Ectodermal cell (in vitro differentiated cells): ENCODE data around the gene LRRC42.

Experiments
- H3K27ac ChIP-seq: 2 replicates; pipeline ENCODE4 v1.7.0; 2013; ENCODE audit warnings: mild to moderate bottlenecking, low read depth, low read length; ENCODE audit not compliant: insufficient read depth, poor library complexity, severe bottlenecking
- H3K27me3 ChIP-seq: 2 replicates; pipeline ENCODE4 v1.7.0; 2013; ENCODE audit warnings: mild to moderate bottlenecking, low read length; ENCODE audit not compliant: insufficient read depth, control insufficient read depth, poor library complexity, severe bottlenecking
- H3K36me3 ChIP-seq: one replicate; pipeline ENCODE4 v1.7.0; 2013; ENCODE audit warnings: low read length; ENCODE audit not compliant: control insufficient read depth, insufficient read depth
- H3K4me1 ChIP-seq: one replicate; pipeline ENCODE4 v1.7.0; 2013; ENCODE audit warnings: low read length; ENCODE audit not compliant: control insufficient read depth, insufficient read depth
- H3K4me3 ChIP-seq: 2 replicates; pipeline ENCODE4 v1.7.0; 2013; ENCODE audit warnings: low read depth, low read length, control low read depth; ENCODE audit not compliant: insufficient read depth
- H3K9me3 ChIP-seq: 2 replicates; pipeline ENCODE4 v1.7.0; 2013; ENCODE audit warnings: mild to moderate bottlenecking, low read length, moderate library complexity; ENCODE audit not compliant: control insufficient read depth
- WGBS, 2 experiments: methylation state at CpG; one replicate each; pipeline ENCODE4 v1.1.7; 2013; ENCODE audit warnings: missing lambda C conversion rate in 2 of 2; 5-methylcytosine and 5-hydroxymethylcytosine counted together

LRRC42 gene

DNA sequence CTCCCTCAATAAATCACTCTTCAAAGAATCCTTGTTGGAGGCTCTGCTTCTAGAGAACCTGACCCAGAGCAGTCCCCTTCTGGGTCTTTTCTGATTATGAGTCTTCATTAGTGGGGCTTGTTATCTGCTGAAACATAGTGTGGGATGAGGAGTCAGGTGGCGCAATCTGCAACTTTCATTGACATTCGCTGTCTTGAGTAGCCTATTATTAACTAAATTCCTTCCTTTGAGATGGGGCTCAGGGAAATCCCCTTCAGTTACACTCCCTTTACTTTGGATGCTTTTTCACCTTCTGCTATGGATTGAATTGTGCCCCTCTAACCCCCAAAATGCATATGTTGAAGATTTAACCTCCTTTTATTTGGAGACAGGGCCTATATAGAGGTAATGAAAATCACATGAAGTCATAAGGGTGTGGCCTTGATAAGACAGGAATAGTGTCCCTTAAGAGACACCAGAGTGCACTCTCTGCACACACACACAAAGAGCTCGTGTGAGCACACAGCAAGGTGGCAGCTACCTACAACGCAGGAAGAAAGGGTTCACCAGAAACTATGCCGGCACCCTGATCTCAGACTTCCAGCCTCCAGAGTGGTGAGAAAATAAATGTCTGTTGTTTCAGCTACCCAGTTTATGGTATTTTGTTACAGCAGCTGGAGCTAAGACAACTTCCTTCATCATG, 32.7 kb upstream of the LRRC42 start:
- Histone ChIP-seq H3K4me3 (no peak overlapping the region), H3K9me3 (no peaks in the 10 kb centered on the region), H3K27me3 (no peaks in the 10 kb centered on the region), H3K36me3 (no peaks in the 10 kb centered on the region), H3K4me1 (no peaks in the 10 kb centered on the region), H3K27ac (no peak overlapping the region)
- 44 to 54% methylated on average over 5 of the region's 5 CpGs for WGBS, 2 experiments

DNA sequence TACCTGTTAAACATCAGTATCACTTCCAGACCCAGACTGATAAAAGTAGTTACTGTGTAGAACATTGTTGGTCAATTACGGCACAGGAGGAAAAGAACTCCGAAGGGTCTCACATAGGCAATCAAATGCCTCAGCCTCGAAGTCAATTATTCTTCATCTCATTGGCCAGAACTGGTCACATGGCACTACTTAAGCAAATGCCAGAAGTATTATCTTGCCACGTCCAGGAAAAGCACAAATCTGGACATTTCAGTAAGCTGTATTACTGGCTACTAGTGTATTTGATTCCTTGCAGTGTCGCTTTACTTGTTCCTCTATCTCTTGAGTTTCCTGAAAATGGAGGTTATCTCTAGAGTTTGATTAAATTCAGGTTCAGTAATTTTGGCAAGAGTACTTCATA, 27.8 kb upstream of the LRRC42 start:
- Histone ChIP-seq H3K4me1 (no peaks in the 10 kb centered on the region), H3K27ac (no peak overlapping the region), H3K27me3 (no peaks in the 10 kb centered on the region), H3K4me3 (no peak overlapping the region), H3K36me3 (peaks cover 5% of the 10 kb centered on the region), H3K9me3 (no peaks in the 10 kb centered on the region)
- 94 to 97% methylated on average over 5 of the region's 5 CpGs for WGBS, 2 experiments

DNA sequence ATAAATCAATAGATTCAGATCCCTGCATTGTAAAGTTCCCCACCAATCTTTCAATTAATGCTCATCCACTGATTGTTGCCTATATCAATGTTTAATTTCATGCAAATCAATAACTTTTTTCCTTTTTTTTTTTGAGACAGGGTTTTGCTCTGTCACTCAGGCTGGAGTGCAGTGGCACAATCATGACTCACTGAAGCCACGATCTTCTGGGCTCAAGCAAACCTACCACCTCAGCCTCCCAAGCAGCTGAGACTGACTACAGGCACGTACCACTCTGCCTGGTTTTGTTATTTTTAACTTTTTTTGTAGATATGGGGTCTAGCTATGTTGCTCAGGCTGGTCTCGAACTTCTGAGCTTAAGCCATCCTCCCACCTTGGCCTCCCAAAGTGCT, 26.5 kb upstream of the LRRC42 start:
- Histone ChIP-seq H3K36me3 (peaks cover 5% of the 10 kb centered on the region), H3K9me3 (no peaks in the 10 kb centered on the region), H3K4me1 (no peaks in the 10 kb centered on the region), H3K27me3 (no peaks in the 10 kb centered on the region), H3K4me3 (no peak overlapping the region), H3K27ac (no peak overlapping the region)
- WGBS, 2 experiments, result 85 to 95% methylated on average over 3 of the region's 3 CpGs

DNA sequence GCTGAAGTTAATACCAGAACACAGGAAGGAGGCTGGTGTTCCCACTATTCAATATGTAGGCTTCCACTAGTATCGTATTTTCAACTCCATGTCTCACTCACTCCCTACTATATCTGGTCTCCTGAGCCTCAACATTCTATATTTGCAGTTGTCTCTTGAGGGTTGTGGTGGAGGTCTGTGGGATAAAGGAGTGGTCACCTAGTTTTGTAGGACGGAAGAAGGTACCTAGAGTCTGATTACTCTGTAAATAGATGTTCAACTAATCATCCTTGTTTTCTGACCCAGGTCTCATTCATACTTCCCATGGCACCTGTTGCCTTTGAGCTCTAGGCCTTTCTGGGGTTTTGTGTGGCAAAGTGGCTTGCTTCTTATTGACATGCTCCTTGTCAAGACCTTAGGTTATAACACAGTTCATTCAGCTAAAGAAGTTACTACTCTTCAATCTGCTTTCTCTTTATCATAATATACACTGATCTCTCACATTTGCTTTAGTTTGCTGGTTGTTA, 18.7 kb upstream of the LRRC42 start:
- Histone ChIP-seq H3K9me3 (no peaks in the 10 kb centered on the region), H3K4me3 (no peak overlapping the region), H3K36me3 (peaks cover 5% of the 10 kb centered on the region), H3K4me1 (no peaks in the 10 kb centered on the region), H3K27me3 (no peaks in the 10 kb centered on the region), H3K27ac (no peak overlapping the region)
- WGBS, 2 experiments, result 100% methylated on average over 2 of the region's 2 CpGs

DNA sequence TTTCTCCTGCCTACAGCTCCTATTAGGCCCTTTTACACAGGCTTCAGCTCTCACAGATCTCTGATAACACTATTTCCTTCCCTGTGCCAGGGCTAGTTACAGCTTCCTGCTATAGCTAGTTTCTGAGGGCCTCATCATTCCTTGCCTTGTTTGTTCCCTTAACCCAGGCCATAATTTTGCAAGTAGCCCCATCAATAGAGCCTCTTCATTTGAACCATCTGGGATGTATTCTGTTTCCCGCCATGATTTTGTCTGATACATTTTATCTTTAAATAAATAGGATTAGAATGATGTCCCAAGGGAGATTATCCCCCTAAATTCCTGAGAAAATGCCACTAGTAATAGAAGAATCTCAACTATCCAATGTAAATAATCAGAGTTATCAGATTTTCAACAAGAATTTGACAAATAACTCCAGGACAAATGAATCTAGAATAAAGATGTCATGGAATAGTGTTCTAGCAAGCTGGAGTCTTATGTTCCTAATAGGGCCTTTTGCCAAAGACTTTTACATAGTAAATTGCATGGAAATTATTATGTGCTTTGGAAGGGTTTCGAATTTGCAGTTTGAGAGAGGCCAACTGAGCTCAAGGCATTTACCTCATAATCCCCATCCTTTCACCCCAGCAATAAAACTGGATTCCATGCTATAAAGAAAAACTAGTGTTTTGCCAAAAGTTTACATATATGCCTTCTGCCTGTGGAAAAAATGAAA, 16.7 kb upstream of the LRRC42 start:
- H3K27ac ChIP-seq, result no peak overlapping the region
- peaks cover 3% of the 10 kb centered on the region for H3K9me3 ChIP-seq
- no peaks in the 10 kb centered on the region for H3K27me3 ChIP-seq
- no peaks in the 10 kb centered on the region for H3K4me1 ChIP-seq
- no peak overlapping the region for H3K4me3 ChIP-seq
- 100% methylated on average over 2 of the region's 2 CpGs; no CpG with 5 or more reads in 1 of the 2 experiments for WGBS, 2 experiments
- peaks cover 5% of the 10 kb centered on the region for H3K36me3 ChIP-seq

DNA sequence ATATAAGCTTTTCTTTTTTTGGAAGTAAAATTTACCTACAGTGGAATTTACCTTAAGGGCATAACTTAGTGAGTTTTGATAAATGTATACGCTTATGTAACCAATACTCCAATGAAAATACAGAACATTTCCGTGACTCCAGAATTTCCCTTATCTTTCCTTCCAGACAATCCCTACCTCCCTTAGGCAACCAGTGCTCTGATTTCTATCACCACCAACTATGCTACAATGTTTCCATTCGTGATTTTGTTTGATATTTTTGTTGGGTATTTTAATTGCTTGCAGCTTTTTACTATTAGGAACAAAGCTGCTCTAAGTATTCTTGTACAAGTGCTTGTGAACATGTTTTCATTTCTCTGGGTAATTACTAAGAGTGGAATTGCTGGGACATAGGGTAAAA, 15.2 kb upstream of the LRRC42 start:
- Histone ChIP-seq H3K27me3 (no peaks in the 10 kb centered on the region), H3K4me3 (no peak overlapping the region), H3K4me1 (no peaks in the 10 kb centered on the region), H3K27ac (no peak overlapping the region), H3K9me3 (peaks cover 3% of the 10 kb centered on the region), H3K36me3 (peaks cover 15% of the 10 kb centered on the region)
- 87 to 88% methylated on average over 3 of the region's 3 CpGs for WGBS, 2 experiments

DNA sequence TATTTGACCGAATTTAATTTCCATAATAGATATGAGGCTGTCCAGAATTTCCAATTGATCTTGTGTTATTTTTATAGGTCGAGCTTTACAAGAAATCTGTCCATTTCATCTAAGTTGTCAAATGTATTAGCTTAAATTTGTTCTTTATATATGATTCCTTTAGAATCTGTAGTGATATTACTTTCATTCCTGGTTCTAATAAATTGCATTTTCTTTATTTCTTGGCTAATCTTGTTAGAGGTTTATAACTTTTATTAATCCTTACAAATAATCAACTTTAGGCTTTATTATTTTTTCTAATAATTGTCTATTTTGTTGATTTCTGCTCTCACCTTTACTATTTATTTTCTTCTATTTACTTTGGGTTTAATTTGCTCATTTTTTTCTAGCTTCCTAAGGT, 14.6 kb upstream of the LRRC42 start:
- Histone ChIP-seq H3K27me3 (no peaks in the 10 kb centered on the region), H3K36me3 (peaks cover 15% of the 10 kb centered on the region), H3K4me1 (no peaks in the 10 kb centered on the region), H3K9me3 (peaks cover 3% of the 10 kb centered on the region), H3K27ac (no peak overlapping the region), H3K4me3 (no peak overlapping the region)
- 83 to 100% methylated on average over 1 to 2 of the region's 2 CpGs for WGBS, 2 experiments

DNA sequence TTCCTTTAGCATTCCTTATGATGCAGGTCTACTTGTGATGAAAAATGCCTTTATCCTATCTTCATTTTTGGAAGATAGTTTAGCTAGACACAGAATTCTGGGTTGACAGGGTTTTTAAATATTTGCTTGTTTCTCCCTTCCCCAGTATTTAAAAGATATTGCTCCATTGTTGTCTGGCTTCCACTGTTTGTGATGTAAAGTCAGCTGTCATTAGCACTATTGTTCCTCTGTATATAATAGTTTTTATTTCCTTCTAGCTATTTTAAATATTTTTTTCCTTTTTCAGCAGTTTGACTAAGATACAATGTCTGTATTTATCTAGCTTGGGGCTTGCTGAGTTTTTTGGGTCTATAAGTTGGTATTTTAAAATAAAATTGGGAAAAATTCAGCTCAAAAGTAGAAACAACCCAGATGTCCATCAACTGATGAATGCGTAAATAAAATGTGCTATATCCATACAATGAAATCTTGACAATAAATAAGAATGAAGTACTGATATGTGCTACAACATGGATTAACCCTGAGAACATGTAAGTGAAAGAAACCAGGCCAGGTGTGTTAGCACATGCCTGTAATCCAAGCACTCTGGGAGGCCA, 11.9 kb upstream of the LRRC42 start:
- Histone ChIP-seq H3K4me1 (no peaks in the 10 kb centered on the region), H3K27ac (no peak overlapping the region), H3K4me3 (no peak overlapping the region), H3K36me3 (peaks cover 12% of the 10 kb centered on the region), H3K27me3 (no peaks in the 10 kb centered on the region), H3K9me3 (peaks cover 3% of the 10 kb centered on the region)
- 100% methylated on average over 1 of the region's 1 CpG; no CpG with 5 or more reads in 1 of the 2 experiments for WGBS, 2 experiments

DNA sequence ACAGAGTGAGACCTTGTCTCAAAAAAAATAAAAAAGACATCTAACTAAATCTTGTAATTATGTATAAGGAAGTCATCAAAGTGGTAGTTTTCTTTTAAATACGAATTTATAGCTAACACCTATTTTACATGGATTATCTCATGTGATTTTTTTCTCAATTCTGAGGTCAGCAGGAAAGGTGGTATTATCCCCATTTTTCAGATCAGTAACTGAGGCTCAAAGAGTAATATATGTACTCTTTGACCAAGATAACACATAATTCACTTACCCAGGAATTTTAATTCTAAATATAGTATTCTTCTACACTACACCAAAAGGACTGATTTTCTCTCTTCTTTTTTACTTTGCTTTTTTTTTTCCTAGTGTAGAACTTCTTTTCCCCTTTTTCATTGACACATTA, 9.7 kb upstream of the LRRC42 start:
- peaks cover 3% of the 10 kb centered on the region for H3K9me3 ChIP-seq
- no peak overlapping the region for H3K27ac ChIP-seq
- no peak overlapping the region for H3K4me3 ChIP-seq
- no peaks in the 10 kb centered on the region for H3K4me1 ChIP-seq
- peaks cover 12% of the 10 kb centered on the region for H3K36me3 ChIP-seq
- whole genome bisulfite sequencing, 2 experiments, result 100% methylated on average over 1 of the region's 1 CpG; no CpG with 5 or more reads in 1 of the 2 experiments
- no peaks in the 10 kb centered on the region for H3K27me3 ChIP-seq

DNA sequence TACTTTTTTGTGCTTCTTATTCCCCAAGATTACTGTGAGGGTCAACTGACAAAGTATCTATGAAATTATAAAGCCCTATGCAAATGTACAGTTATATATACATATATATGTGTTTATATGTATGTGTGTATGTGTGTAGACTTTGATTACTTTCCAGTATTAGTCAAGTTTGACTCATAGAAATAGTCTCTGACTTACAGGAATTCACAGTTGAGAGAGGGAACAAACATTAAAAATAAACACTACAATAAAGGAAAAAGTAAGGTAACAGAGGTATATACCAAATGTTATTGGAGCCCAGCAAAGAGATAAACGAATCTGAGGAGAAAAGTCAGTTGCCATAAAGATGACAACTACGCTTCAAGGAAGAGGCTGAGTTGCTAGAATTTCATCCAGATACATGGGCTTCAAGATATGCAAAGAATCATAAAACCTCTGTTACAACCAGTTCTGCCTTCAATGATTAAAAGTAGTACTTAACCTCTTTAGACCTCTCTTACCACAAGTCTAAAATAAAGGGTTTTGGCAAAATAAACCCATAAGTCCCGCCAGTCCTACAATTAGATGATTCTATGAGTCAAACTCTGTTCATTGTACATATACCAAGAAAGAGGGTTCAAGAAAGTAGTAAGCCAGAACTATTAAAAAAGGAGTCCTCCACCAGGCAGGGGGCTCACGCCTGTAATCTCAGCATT, 7.9 kb upstream of the LRRC42 start:
- H3K4me3 ChIP-seq, result no peak overlapping the region
- peaks cover 3% of the 10 kb centered on the region for H3K9me3 ChIP-seq
- H3K27me3 ChIP-seq, result no peaks in the 10 kb centered on the region
- H3K36me3 ChIP-seq, result peaks cover 10% of the 10 kb centered on the region
- peaks cover 4% of the 10 kb centered on the region for H3K4me1 ChIP-seq
- WGBS, 2 experiments, result 93 to 94% methylated on average over 4 of the region's 4 CpGs
- no peak overlapping the region for H3K27ac ChIP-seq
